PC-3 (cell line): ENCODE results near the gene EDAR. TPM values are rescaled to one million over a fixed set of nuclear protein-coding genes. Genes with fewer than 3 reads are reported as not detected.

Experiments used
- ATAC-seq: fragments of 200-7000 bp; cut with Tn5 transposase; 2 replicates; pipeline ENCODE4 v1.9.1; 2020; ENCODE audit warnings: mild to moderate bottlenecking, moderate library complexity
- BruUV-seq: library from RNA; stranded (reverse); fragments of 400-500 nt; replicated peaks from 2 replicates; lab custom pipeline; 2021; lab: Mats Ljungman, UMichigan
- CTCF ChIA-PET: fragments of 300-600 bp; sonication (Branson Sonifier 250); formaldehyde crosslinking; loops from one replicate; lab custom pipeline; 2022; ENCODE audit warnings: antibody characterized with exemption; lab: Charles Lee
- POLR2A ChIA-PET: fragments of 300-600 bp; sonication (Branson Sonifier 250); formaldehyde crosslinking; loops from one replicate; lab custom pipeline; 2022; ENCODE audit warnings: antibody characterized with exemption; ENCODE audit not compliant: unreplicated experiment; lab: Charles Lee
- DNase-seq: peaks from one replicate; pipeline ENCODE4 v3.0.0-alpha.2; 2015
- H2AFZ ChIP-seq: fragments of 300-600 bp; sonication (generic); 2 replicates; pipeline ENCODE4 v1.6.0; 2016; ENCODE audit warnings: antibody characterized with exemption, low read length
- H3F3A ChIP-seq: fragments of 300-600 bp; sonication (generic); one replicate; pipeline ENCODE4 v1.6.0; 2017; ENCODE audit warnings: antibody characterized with exemption, low read length, control low read depth, mild to moderate bottlenecking; ENCODE audit not compliant: unreplicated experiment
- H3K27ac ChIP-seq: fragments of 300-600 bp; sonication (generic); 2 replicates; pipeline ENCODE4 v1.5.1; 2016; ENCODE audit warnings: mild to moderate bottlenecking, low read length
- H3K27me3 ChIP-seq: fragments of 300-600 bp; sonication (generic); 2 replicates; pipeline ENCODE4 v1.6.1; 2016; ENCODE audit warnings: low read length, mixed read lengths
- H3K36me3 ChIP-seq: fragments of 300-600 bp; sonication (generic); 2 replicates; pipeline ENCODE4 v1.6.1; 2016; ENCODE audit warnings: low read depth, mixed run types, low read length, mixed read lengths
- H3K4me1 ChIP-seq: fragments of 300-600 bp; sonication (generic); 2 replicates; pipeline ENCODE4 v1.5.1; 2016; ENCODE audit warnings: low read length; ENCODE audit not compliant: insufficient read depth
- H3K4me2 ChIP-seq: fragments of 300-600 bp; sonication (generic); 2 replicates; pipeline ENCODE4 v1.6.0; 2016; ENCODE audit warnings: low read length
- H3K4me3 ChIP-seq: fragments of 300-600 bp; sonication (generic); 2 replicates; pipeline ENCODE4 v1.5.1; 2016; ENCODE audit warnings: mild to moderate bottlenecking, low read length, mixed read lengths
- H3K79me2 ChIP-seq: fragments of 300-600 bp; sonication (generic); 2 replicates; pipeline ENCODE4 v1.6.1; 2017; ENCODE audit warnings: low read length, mixed read lengths
- H3K9ac ChIP-seq: fragments of 300-600 bp; sonication (generic); 2 replicates; pipeline ENCODE4 v1.6.0; 2016; ENCODE audit warnings: mild to moderate bottlenecking, low read length
- H3K9me2 ChIP-seq: fragments of 300-600 bp; sonication (generic); replicated peaks from 2 replicates; pipeline ENCODE4 v1.6.1; 2016; ENCODE audit warnings: mixed run types, low read length, mixed read lengths
- H3K9me3 ChIP-seq: fragments of 300-600 bp; sonication (generic); 2 replicates; pipeline ENCODE4 v1.6.1; 2016; ENCODE audit warnings: low read length, mixed read lengths
- H4K20me1 ChIP-seq: fragments of 300-600 bp; sonication (generic); 2 replicates; pipeline ENCODE4 v1.6.1; 2016; ENCODE audit warnings: low read length, mixed read lengths
- EZH2 ChIP-seq: fragments of 300-600 bp; sonication (generic); IDR thresholded peaks from one replicate; pipeline ENCODE4 v1.6.1; 2017; ENCODE audit warnings: antibody characterized with exemption, mild to moderate bottlenecking, low read length; ENCODE audit not compliant: unreplicated experiment
- EZH2phosphoT487 ChIP-seq: fragments of 300-600 bp; sonication (generic); IDR thresholded peaks from 2 replicates; pipeline ENCODE4 v1.6.1; 2018; ENCODE audit warnings: mild to moderate bottlenecking, antibody characterized with exemption, low read length, borderline replicate concordance
- intact Hi-C: fragments of 100-400 bp; cut with micrococcal nuclease; formaldehyde crosslinking; loops from 2 replicates; pipeline ENCODE4 v1.9.0; 2023
- total RNA-seq: library from RNA; depleted of rRNA; stranded (reverse); fragments of >200 nt; gene quantifications from 2 replicates; pipeline ENCODE4 v1.2.3, GENCODE V29; 2014
- TF ChIP-seq, protein P1 (sequence below): fragments of 300-600 bp; sonication (generic); conservative IDR thresholded peaks from 2 replicates; pipeline ENCODE4 v1.5.1; 2017; ENCODE audit warnings: antibody characterized with exemption, low read depth, mild to moderate bottlenecking, low read length

EDAR gene
- total RNA-seq, 1 experiment from 2014 or later: 0.04 TPM

- H3K36me3 ChIP-seq: peaks cover 2% of the 10 kb centered on the region; the same call in 1 of the 2 replicates
- DNase-seq (no peak), ATAC-seq (no peak)
- no peak overlapping the region for H3K4me3 ChIP-seq
- H3K27me3 ChIP-seq: no peaks in the 10 kb centered on the region
- H3K4me1 ChIP-seq: no peaks in the 10 kb centered on the region; the same call in 1 of the 2 replicates
- H3K27ac ChIP-seq: no peak overlapping the region
- TF ChIP-seq EZH2phosphoT487 (no peak), EZH2 (no peak)
- TF ChIP-seq, protein P1, sequence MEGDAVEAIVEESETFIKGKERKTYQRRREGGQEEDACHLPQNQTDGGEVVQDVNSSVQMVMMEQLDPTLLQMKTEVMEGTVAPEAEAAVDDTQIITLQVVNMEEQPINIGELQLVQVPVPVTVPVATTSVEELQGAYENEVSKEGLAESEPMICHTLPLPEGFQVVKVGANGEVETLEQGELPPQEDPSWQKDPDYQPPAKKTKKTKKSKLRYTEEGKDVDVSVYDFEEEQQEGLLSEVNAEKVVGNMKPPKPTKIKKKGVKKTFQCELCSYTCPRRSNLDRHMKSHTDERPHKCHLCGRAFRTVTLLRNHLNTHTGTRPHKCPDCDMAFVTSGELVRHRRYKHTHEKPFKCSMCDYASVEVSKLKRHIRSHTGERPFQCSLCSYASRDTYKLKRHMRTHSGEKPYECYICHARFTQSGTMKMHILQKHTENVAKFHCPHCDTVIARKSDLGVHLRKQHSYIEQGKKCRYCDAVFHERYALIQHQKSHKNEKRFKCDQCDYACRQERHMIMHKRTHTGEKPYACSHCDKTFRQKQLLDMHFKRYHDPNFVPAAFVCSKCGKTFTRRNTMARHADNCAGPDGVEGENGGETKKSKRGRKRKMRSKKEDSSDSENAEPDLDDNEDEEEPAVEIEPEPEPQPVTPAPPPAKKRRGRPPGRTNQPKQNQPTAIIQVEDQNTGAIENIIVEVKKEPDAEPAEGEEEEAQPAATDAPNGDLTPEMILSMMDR: no peak
- H3K4me2 ChIP-seq: no peak overlapping the region
- ChIA-PET CTCF (no interaction called here), POLR2A (no interaction called here)
- no peak overlapping the region for H2AFZ ChIP-seq
- peaks cover 6% of the 10 kb centered on the region; the same call in 1 of the 2 replicates for H3K9me3 ChIP-seq
- H3K9me2 ChIP-seq: no peaks in the 10 kb centered on the region
- BruUV-seq: no TSS peak
- no peaks in the 10 kb centered on the region for H3K79me2 ChIP-seq
- H4K20me1 ChIP-seq: no peaks in the 10 kb centered on the region
- H3F3A ChIP-seq: no peaks in the 10 kb centered on the region
- intact Hi-C loops: no loop called here
- no peak overlapping the region for H3K9ac ChIP-seq
These were observed 93.8 kb downstream of the EDAR start for GRCh38 chr2:108895188-108895587.

- CTCF ChIA-PET: no interaction called here
- Histone ChIP-seq H3K9ac (no peak overlapping the region), H3K27ac (no peak overlapping the region), H3K9me2 (no peaks in the 10 kb centered on the region), H3K4me3 (no peak overlapping the region), H3K27me3 (no peaks in the 10 kb centered on the region), H2AFZ (no peak overlapping the region), H3K36me3 (peaks cover 4% of the 10 kb centered on the region; the same call in 1 of the 2 replicates), H4K20me1 (no peaks in the 10 kb centered on the region), H3K79me2 (no peaks in the 10 kb centered on the region), H3K9me3 (peaks cover 8% of the 10 kb centered on the region; the same call in 1 of the 2 replicates), H3F3A (no peaks in the 10 kb centered on the region), H3K4me1 (no peaks in the 10 kb centered on the region; the same call in 1 of the 2 replicates), H3K4me2 (no peak overlapping the region)
- POLR2A ChIA-PET: no interaction called here
- ATAC-seq (no peak), DNase-seq (no peak)
- intact Hi-C loops: no loop called here
- TF ChIP-seq, protein P1: no peak
- TF ChIP-seq EZH2 (no peak), EZH2phosphoT487 (no peak)
- BruUV-seq: no TSS peak
These were observed 94.3 kb downstream of the EDAR start for GRCh38 chr2:108894766-108895165.

- TF ChIP-seq EZH2: no peak
- TF ChIP-seq, protein P1: no peak
- TF ChIP-seq EZH2phosphoT487: no peak
- no peaks in the 10 kb centered on the region for H3K9me2 ChIP-seq
- CTCF ChIA-PET: no interaction called here
- intact Hi-C loops: no loop called here
- no peaks in the 10 kb centered on the region for H3F3A ChIP-seq
- H3K79me2 ChIP-seq: no peaks in the 10 kb centered on the region
- no peaks in the 10 kb centered on the region for H3K27me3 ChIP-seq
- peak; percentile 58 for ATAC-seq
- peaks cover 11% of the 10 kb centered on the region for H3K9me3 ChIP-seq
- H3K27ac ChIP-seq: no peak overlapping the region
- no peak overlapping the region for H3K4me3 ChIP-seq
- no peak overlapping the region for H2AFZ ChIP-seq
- H4K20me1 ChIP-seq: no peaks in the 10 kb centered on the region
- BruUV-seq: no TSS peak
- POLR2A ChIA-PET: no interaction called here
- no peaks in the 10 kb centered on the region; the same call in 1 of the 2 replicates for H3K4me1 ChIP-seq
- peaks cover 8% of the 10 kb centered on the region; the same call in 1 of the 2 replicates for H3K36me3 ChIP-seq
- no peak overlapping the region for H3K9ac ChIP-seq
- DNase-seq: peak; percentile 56
- H3K4me2 ChIP-seq: no peak overlapping the region
These were observed 95.7 kb downstream of the EDAR start for GRCh38 chr2:108893277-108893676.
